ENCODE results near the gene HRAS.

DNA sequence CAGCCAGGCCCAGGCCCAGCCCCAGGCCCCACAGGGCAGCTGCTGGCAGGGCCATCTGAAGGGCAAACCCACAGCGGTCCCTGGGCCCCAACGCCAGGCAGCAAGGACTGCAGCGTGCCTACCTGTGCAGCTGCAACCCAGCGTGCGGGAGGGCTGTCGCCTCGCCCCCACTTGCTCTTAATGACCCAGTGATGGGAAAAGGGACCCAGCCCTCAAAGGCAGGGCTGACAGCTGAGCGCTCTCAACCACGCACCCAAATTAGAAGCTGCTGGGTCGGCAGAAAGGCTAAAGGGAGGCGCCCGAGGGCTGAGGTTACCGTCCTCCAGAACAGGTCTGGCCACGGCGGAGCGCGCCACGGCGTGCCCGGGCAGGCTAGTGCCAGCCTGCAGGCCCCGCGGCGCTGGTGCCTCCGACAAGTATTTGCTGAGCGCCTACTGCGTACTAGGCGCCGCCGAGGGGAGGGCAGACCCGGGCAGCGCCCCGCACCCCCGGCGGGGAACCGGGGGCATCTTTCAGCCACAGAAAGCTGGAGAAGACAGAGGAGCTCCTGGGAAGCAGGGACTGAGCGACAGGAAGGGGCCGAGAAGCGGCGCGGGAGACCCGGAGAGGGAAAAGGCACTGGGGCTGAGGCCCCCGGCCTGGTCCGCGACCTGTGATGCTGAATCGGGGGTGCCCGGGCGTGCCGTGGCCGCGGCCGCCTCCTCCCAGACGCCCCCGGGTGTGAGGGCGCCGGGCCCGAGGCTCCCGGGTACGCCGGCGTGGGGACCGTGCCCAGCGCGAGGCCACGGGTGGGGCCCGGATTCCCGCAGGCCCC is 773 bp downstream of the HRAS start:
- TF ChIP-seq, protein P1, sequence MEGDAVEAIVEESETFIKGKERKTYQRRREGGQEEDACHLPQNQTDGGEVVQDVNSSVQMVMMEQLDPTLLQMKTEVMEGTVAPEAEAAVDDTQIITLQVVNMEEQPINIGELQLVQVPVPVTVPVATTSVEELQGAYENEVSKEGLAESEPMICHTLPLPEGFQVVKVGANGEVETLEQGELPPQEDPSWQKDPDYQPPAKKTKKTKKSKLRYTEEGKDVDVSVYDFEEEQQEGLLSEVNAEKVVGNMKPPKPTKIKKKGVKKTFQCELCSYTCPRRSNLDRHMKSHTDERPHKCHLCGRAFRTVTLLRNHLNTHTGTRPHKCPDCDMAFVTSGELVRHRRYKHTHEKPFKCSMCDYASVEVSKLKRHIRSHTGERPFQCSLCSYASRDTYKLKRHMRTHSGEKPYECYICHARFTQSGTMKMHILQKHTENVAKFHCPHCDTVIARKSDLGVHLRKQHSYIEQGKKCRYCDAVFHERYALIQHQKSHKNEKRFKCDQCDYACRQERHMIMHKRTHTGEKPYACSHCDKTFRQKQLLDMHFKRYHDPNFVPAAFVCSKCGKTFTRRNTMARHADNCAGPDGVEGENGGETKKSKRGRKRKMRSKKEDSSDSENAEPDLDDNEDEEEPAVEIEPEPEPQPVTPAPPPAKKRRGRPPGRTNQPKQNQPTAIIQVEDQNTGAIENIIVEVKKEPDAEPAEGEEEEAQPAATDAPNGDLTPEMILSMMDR (conservative IDR thresholded peaks at IDR 0.05 in 1 of 2, IDR thresholded peaks at IDR 0.05 in 1 of 2; ENCODE audit: extremely low read depth in 1 of 2, insufficient read depth in 1 of 2, low read depth in 1 of 2, low read length in 2 of 2): no peak
- TF ChIP-seq EZH2 (IDR thresholded peaks at IDR 0.05; ENCODE audit: borderline replicate concordance, low read length): no peak

Measured in mammary epithelial cell (primary cell).